IMR-90 (cell line): Measurements from ENCODE around the gene GJD2.

Source experiments
- CHD1 ChIP-seq: IDR thresholded peaks from 2 replicates; pipeline ENCODE4 v1.6.1; 2012; ENCODE audit warnings: low read depth, low read length, improper control_type of control experiment
- FOS ChIP-seq: fragments of 150-350 bp; IDR thresholded peaks from 2 replicates; pipeline ENCODE4 v1.6.1; 2016; ENCODE audit warnings: low read depth, low read length
- MAFK ChIP-seq: IDR thresholded peaks from 2 replicates; pipeline ENCODE4 v1.6.1; 2012; ENCODE audit warnings: low read depth, low read length, improper control_type of control experiment
- MAZ ChIP-seq: IDR thresholded peaks from 2 replicates; pipeline ENCODE4 v1.6.1; 2012; ENCODE audit warnings: low read depth, mild to moderate bottlenecking, low read length, improper control_type of control experiment, moderate library complexity, borderline replicate concordance
- MXI1 ChIP-seq: IDR thresholded peaks from 2 replicates; pipeline ENCODE4 v1.6.1; 2012; ENCODE audit warnings: low read depth, mild to moderate bottlenecking, low read length, moderate library complexity, borderline replicate concordance
- POLR2A ChIP-seq: IDR thresholded peaks from 2 replicates; pipeline ENCODE4 v1.6.1; 2012; ENCODE audit warnings: mild to moderate bottlenecking, low read depth, low read length
- RAD21 ChIP-seq: IDR thresholded peaks from 2 replicates; pipeline ENCODE4 v1.6.1; 2012; ENCODE audit warnings: low read length, improper control_type of control experiment
- RFX5 ChIP-seq: IDR thresholded peaks from 2 replicates; pipeline ENCODE4 v1.8.0; 2012; ENCODE audit warnings: low read depth, mild to moderate bottlenecking, low read length, moderate library complexity
- SMC3 ChIP-seq: fragments of 150-350 bp; IDR thresholded peaks from 2 replicates; pipeline ENCODE4 v1.6.1; 2016; ENCODE audit warnings: low read depth, mild to moderate bottlenecking, antibody characterized with exemption, low read length, moderate library complexity
- TF ChIP-seq, protein P1 (sequence below): conservative IDR thresholded peaks from 2 replicates; pipeline ENCODE4 v1.5.1; 2012; ENCODE audit warnings: mild to moderate bottlenecking, low read depth, low read length, improper control_type of control experiment
- TF ChIP-seq, protein P2 (sequence below): fragments of 150-350 bp; IDR thresholded peaks from 2 replicates; pipeline ENCODE4 v1.6.1; 2016; ENCODE audit warnings: low read depth, mild to moderate bottlenecking, low read length, moderate library complexity, borderline replicate concordance

DNA sequence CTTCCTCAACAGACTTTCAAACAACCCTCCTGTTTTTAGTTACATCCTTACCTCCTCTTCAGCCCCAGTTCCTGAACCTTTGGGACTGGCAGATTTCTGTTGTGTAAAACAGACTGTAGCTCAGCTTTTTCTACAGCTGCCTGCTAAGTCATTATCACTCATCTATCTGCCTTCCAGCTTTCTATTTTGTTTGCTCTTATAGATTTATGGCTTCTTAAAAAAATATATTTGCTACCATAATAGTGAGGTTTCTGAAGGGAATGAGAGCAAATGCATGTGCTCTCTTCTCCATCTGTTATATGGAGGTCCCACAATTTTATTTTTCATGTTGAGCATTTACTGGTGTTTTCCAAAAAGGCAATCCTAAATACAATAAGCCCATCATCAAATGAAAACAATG, 18.2 kb upstream of the GJD2 start:
- TF ChIP-seq POLR2A (no peak), SMC3 (no peak), MXI1 (no peak), RAD21 (no peak), RFX5 (no peak), MAFK (no peak), CHD1 (no peak), FOS (no peak), MAZ (no peak)
- TF ChIP-seq, protein P1, sequence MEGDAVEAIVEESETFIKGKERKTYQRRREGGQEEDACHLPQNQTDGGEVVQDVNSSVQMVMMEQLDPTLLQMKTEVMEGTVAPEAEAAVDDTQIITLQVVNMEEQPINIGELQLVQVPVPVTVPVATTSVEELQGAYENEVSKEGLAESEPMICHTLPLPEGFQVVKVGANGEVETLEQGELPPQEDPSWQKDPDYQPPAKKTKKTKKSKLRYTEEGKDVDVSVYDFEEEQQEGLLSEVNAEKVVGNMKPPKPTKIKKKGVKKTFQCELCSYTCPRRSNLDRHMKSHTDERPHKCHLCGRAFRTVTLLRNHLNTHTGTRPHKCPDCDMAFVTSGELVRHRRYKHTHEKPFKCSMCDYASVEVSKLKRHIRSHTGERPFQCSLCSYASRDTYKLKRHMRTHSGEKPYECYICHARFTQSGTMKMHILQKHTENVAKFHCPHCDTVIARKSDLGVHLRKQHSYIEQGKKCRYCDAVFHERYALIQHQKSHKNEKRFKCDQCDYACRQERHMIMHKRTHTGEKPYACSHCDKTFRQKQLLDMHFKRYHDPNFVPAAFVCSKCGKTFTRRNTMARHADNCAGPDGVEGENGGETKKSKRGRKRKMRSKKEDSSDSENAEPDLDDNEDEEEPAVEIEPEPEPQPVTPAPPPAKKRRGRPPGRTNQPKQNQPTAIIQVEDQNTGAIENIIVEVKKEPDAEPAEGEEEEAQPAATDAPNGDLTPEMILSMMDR = no peak
- TF ChIP-seq, protein P2, sequence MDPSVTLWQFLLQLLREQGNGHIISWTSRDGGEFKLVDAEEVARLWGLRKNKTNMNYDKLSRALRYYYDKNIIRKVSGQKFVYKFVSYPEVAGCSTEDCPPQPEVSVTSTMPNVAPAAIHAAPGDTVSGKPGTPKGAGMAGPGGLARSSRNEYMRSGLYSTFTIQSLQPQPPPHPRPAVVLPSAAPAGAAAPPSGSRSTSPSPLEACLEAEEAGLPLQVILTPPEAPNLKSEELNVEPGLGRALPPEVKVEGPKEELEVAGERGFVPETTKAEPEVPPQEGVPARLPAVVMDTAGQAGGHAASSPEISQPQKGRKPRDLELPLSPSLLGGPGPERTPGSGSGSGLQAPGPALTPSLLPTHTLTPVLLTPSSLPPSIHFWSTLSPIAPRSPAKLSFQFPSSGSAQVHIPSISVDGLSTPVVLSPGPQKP = no peak
